OCI-LY7 (cell line): ENCODE data around the gene DOCK7.
"Not testable (repeated sequence)": the region's sequence is repeated elsewhere in the genome, so short reads cannot be mapped to it uniquely, and the experiment has no call there.

ENCODE experiments used
- CTCF ChIP-seq: fragments of 200-600 bp; sonication (generic); conservative IDR thresholded peaks from 2 replicates; pipeline ENCODE4 v1.5.1; 2014; ENCODE audit warnings: mild to moderate bottlenecking, antibody characterized with exemption, low read length, moderate library complexity, mixed read lengths
- EZH2phosphoT487 ChIP-seq: fragments of 200-600 bp; sonication (generic); IDR thresholded peaks from 2 replicates; pipeline ENCODE4 v1.6.1; 2018; ENCODE audit warnings: low read depth, borderline replicate concordance, mild to moderate bottlenecking, mixed run types, antibody characterized with exemption, low read length, moderate library complexity, mixed read lengths

DNA sequence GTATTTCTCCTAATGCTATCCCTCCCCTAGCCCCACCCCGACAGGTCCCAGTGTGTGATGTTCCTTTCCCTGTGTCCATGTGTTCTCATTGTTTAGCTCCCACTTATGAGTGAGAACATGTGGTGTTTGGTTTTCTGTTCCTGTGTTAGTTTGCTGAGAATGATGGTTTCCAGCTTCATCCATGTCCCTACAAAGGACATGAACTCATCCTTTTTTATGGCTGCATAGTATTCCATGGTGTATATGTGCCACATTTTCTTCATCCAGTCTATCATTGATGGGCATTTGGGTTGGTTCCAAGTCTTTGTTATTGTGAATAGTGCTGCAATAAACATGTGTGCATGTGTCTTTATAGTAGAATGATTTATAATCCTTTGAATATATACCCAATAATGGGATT, 77.6 kb downstream of the DOCK7 start:
- TF ChIP-seq EZH2phosphoT487, CTCF: not testable (repeated sequence)
